ENCODE results near the gene SHISAL2A.
A peak's percentile ranks its signal among the peaks of the same experiment; 100 is the strongest.

SHISAL2A gene

GRCh38 chr1:52602856-52603600 is 29.9 kb upstream of the SHISAL2A start:
- no peaks in the 10 kb centered on the region for H3K27me3 Mint-ChIP-seq
- peak overlapping the region; percentile 83 for H3K4me3 Mint-ChIP-seq
- H3K36me3 Mint-ChIP-seq, result peaks cover 19% of the 10 kb centered on the region
- H3K9me3 Mint-ChIP-seq, result no peaks in the 10 kb centered on the region
- H3K4me1 Mint-ChIP-seq, result peaks cover 67% of the 10 kb centered on the region
- H3K27ac Mint-ChIP-seq, result peak overlapping the region; percentile 90
- ATAC-seq, result no peak

- H3K36me3 Mint-ChIP-seq, result peaks cover 23% of the 10 kb centered on the region
- H3K4me3 Mint-ChIP-seq, result peak overlapping the region; percentile 83
- peaks cover 64% of the 10 kb centered on the region for H3K4me1 Mint-ChIP-seq
- no peaks in the 10 kb centered on the region for H3K27me3 Mint-ChIP-seq
- no peaks in the 10 kb centered on the region for H3K9me3 Mint-ChIP-seq
- peak overlapping the region; percentile 90 for H3K27ac Mint-ChIP-seq
- peak; percentile 4 for ATAC-seq
These were observed 29.3 kb upstream of the SHISAL2A start for GRCh38 chr1:52603630-52604029.

DNA sequence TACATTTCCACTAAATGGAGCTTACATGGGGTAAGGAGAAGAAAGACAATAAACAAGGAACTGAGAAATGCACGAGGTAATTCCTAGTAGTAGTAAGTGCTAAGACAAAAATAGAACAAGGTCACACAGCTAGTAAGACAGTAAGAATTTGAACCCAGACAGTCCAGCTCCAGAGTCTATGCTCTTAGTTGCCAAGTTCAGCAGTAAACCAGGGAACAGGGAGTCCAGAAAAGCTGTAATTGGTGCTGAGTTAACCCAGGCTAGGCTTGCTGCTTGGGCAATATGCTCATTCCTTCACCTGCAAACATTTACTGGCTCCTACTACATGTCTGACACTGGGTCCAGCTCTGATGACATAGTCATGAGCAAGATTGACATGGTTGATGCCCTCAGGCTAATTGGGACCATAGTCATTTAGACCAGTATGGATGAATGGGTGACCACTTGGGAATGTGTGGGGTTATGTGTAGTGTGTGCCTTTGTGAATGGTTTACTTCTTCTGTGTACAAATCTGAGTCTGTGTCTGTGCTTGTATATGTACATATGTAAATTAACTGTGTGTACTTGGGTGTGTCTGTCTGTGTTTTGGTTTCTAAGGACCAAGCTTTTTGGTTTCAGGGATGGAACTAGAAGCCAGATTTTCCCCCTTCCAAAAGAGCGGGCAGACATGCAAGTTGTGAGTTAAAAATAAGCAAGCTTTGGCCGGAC is 28.8 kb upstream of the SHISAL2A start:
- H3K27ac Mint-ChIP-seq, result peak overlapping the region; percentile 90
- peak overlapping the region; percentile 83 for H3K4me3 Mint-ChIP-seq
- H3K36me3 Mint-ChIP-seq, result peaks cover 23% of the 10 kb centered on the region
- peaks cover 64% of the 10 kb centered on the region for H3K4me1 Mint-ChIP-seq
- no peaks in the 10 kb centered on the region for H3K9me3 Mint-ChIP-seq
- peak; percentile 61 for ATAC-seq
- H3K27me3 Mint-ChIP-seq, result no peaks in the 10 kb centered on the region

- Mint-ChIP-seq H3K27ac (peak overlapping the region; percentile 42), H3K36me3 (peaks cover 14% of the 10 kb centered on the region), H3K9me3 (no peaks in the 10 kb centered on the region), H3K4me3 (no peak overlapping the region), H3K27me3 (no peaks in the 10 kb centered on the region), H3K4me1 (peaks cover 16% of the 10 kb centered on the region)
- no peak for ATAC-seq
These were observed 19.2 kb upstream of the SHISAL2A start for GRCh38 chr1:52613636-52614373.

- Mint-ChIP-seq H3K4me3 (no peak overlapping the region), H3K36me3 (peaks cover 14% of the 10 kb centered on the region), H3K9me3 (no peaks in the 10 kb centered on the region), H3K4me1 (peaks cover 16% of the 10 kb centered on the region), H3K27ac (no peak overlapping the region), H3K27me3 (no peaks in the 10 kb centered on the region)
- ATAC-seq, result no peak
These were observed 18.3 kb upstream of the SHISAL2A start for GRCh38 chr1:52614671-52615070.

GRCh38 chr1:52615489-52616042 is 17.4 kb upstream of the SHISAL2A start:
- no peak overlapping the region for H3K27ac Mint-ChIP-seq
- no peak overlapping the region for H3K4me3 Mint-ChIP-seq

DNA sequence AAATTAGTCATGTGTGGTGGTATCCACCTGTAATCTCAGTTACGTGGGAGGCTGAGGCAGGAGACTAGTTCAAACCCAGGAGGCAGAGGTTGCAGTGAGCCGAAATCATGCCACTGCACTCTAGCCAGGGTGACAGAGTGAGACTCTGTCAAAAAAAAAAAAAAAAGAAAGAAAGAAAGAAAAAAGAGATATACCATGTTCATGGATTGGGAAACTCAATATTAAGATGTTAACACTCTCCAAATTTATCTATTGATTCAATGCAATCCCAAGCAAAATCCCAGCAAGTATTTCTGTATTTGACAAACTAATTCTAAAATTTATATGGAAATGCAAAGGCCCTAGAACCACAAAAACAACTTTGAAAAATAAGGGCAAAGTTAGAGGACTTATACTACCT is 11.0 kb upstream of the SHISAL2A start:
- no peaks in the 10 kb centered on the region for H3K27me3 Mint-ChIP-seq
- no peak overlapping the region for H3K27ac Mint-ChIP-seq
- no peak for ATAC-seq
- H3K4me3 Mint-ChIP-seq, result no peak overlapping the region
- H3K9me3 Mint-ChIP-seq, result no peaks in the 10 kb centered on the region
- H3K36me3 Mint-ChIP-seq, result peaks cover 16% of the 10 kb centered on the region
- H3K4me1 Mint-ChIP-seq, result peaks cover 8% of the 10 kb centered on the region

More at GRCh38 chr1:52615489-52616042, 17.4 kb upstream of the SHISAL2A start:
- H3K27me3 Mint-ChIP-seq, result no peaks in the 10 kb centered on the region
- peaks cover 16% of the 10 kb centered on the region for H3K4me1 Mint-ChIP-seq
- no peaks in the 10 kb centered on the region for H3K9me3 Mint-ChIP-seq
- H3K36me3 Mint-ChIP-seq, result peaks cover 20% of the 10 kb centered on the region
- no peak for ATAC-seq

- Mint-ChIP-seq H3K27me3 (no peaks in the 10 kb centered on the region), H3K4me3 (no peak overlapping the region), H3K36me3 (peaks cover 21% of the 10 kb centered on the region), H3K4me1 (peaks cover 17% of the 10 kb centered on the region), H3K9me3 (no peaks in the 10 kb centered on the region), H3K27ac (no peak overlapping the region)
- no peak for ATAC-seq
These were observed 9.2 kb upstream of the SHISAL2A start for GRCh38 chr1:52623812-52624211.

- no peak for ATAC-seq
- H3K27ac Mint-ChIP-seq, result peak overlapping the region; percentile 22
- H3K36me3 Mint-ChIP-seq, result peaks cover 17% of the 10 kb centered on the region
- no peaks in the 10 kb centered on the region for H3K9me3 Mint-ChIP-seq
- H3K4me1 Mint-ChIP-seq, result peaks cover 42% of the 10 kb centered on the region
- H3K27me3 Mint-ChIP-seq, result no peaks in the 10 kb centered on the region
- no peak overlapping the region for H3K4me3 Mint-ChIP-seq
These were observed 5.9 kb upstream of the SHISAL2A start for GRCh38 chr1:52627028-52627427.

- no peak for ATAC-seq
- Mint-ChIP-seq H3K9me3 (no peaks in the 10 kb centered on the region), H3K4me3 (peak overlapping the region; percentile 54), H3K27ac (peak overlapping the region; percentile 80), H3K36me3 (peaks cover 18% of the 10 kb centered on the region), H3K4me1 (peaks cover 51% of the 10 kb centered on the region), H3K27me3 (no peaks in the 10 kb centered on the region)
These were observed 4.2 kb upstream of the SHISAL2A start for GRCh38 chr1:52628614-52629324.

DNA sequence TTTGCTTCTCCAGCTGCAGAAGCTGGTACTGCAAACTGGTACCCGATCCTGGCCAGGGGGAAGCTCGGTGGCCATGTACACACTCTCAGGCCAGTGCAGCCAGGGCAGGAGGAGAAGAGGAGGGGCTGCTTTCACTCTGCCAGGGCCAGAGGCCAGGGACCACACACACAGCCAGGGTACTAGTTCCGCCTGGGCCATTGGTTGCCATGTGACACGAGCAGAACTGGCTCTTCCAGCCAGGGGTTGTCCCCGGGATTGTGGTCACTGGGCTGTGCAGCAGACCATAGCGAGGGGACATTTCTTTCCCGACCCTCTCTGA is 3.7 kb upstream of the SHISAL2A start:
- peaks cover 19% of the 10 kb centered on the region for H3K36me3 Mint-ChIP-seq
- peak overlapping the region; percentile 54 for H3K4me3 Mint-ChIP-seq
- H3K27ac Mint-ChIP-seq, result peak overlapping the region; percentile 80
- H3K4me1 Mint-ChIP-seq, result peaks cover 56% of the 10 kb centered on the region
- H3K27me3 Mint-ChIP-seq, result no peaks in the 10 kb centered on the region
- no peak for ATAC-seq
- no peaks in the 10 kb centered on the region for H3K9me3 Mint-ChIP-seq

DNA sequence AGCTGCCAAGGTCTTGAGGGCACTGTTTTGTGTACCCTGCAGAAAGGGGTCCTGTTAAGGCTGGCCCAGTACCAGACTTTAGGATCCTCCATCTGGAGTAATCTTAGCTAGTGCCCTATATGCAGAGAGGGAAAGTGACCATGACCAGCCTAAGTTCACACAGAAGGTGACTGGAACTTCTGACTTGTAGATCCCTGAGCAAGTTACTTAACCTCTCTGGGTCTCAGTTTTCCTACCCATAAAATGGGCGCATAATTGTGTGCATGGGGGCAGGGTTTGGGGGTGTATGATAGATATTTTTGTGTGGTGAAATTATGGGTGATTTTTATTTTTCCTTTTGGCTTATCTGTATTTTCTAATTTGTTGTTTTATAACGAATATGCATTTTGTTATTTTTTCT is 3.3 kb upstream of the SHISAL2A start:
- Mint-ChIP-seq H3K9me3 (no peaks in the 10 kb centered on the region), H3K36me3 (peaks cover 19% of the 10 kb centered on the region), H3K27ac (peak overlapping the region; percentile 80), H3K4me3 (no peak overlapping the region), H3K27me3 (no peaks in the 10 kb centered on the region), H3K4me1 (peaks cover 59% of the 10 kb centered on the region)
- no peak for ATAC-seq

- H3K4me3 Mint-ChIP-seq, result peak overlapping the region; percentile 93
- ATAC-seq, result peak; percentile 24
- H3K27ac Mint-ChIP-seq, result peak overlapping the region; percentile 96
- H3K9me3 Mint-ChIP-seq, result no peaks in the 10 kb centered on the region
- no peaks in the 10 kb centered on the region for H3K27me3 Mint-ChIP-seq
- peaks cover 19% of the 10 kb centered on the region for H3K36me3 Mint-ChIP-seq
- H3K4me1 Mint-ChIP-seq, result peaks cover 65% of the 10 kb centered on the region
These were observed 1.1 kb upstream of the SHISAL2A start for GRCh38 chr1:52631759-52632331.

- Mint-ChIP-seq H3K4me3 (peak overlapping the region; percentile 89), H3K4me1 (peaks cover 68% of the 10 kb centered on the region), H3K27ac (peak overlapping the region; percentile 96), H3K27me3 (no peaks in the 10 kb centered on the region), H3K9me3 (no peaks in the 10 kb centered on the region), H3K36me3 (peaks cover 13% of the 10 kb centered on the region)
- peak; percentile 2 for ATAC-seq
These were observed 355 bp downstream of the SHISAL2A start for GRCh38 chr1:52633291-52633754.
